Panc1 (cell line): Measurements from ENCODE around the gene HSP90B1.

Experiments used
- CTCF ChIP-seq: fragments of 450-650 bp; IDR thresholded peaks from 2 replicates; pipeline ENCODE4 v1.5.1; 2017; ENCODE audit warnings: mild to moderate bottlenecking
- POLR2AphosphoS5 ChIP-seq: IDR thresholded peaks from 2 replicates; pipeline ENCODE4 v1.6.1; 2012; ENCODE audit warnings: mild to moderate bottlenecking, low read depth, low read length, moderate library complexity

GRCh38 chr12:103973909-103974308 lies 43.7 kb downstream of the HSP90B1 start:
- TF ChIP-seq CTCF (no peak), POLR2AphosphoS5 (no peak)
